Rectal smooth muscle tissue (tissue), 1 donor: Measurements from ENCODE around the gene ENG.
"Not testable (repeated sequence)": the region's sequence is repeated elsewhere in the genome, so short reads cannot be mapped to it uniquely, and the experiment has no call there.

Experiments used
- H3K27ac ChIP-seq: one replicate; pipeline ENCODE4 v1.7.0; 2013; ENCODE audit warnings: low read depth, low read length, inconsistent platforms
- H3K27me3 ChIP-seq: one replicate; pipeline ENCODE4 v1.7.0; 2013; ENCODE audit warnings: low read length; ENCODE audit not compliant: control insufficient read depth, insufficient read depth
- H3K36me3 ChIP-seq: one replicate; pipeline ENCODE4 v1.7.0; 2013; ENCODE audit warnings: low read length; ENCODE audit not compliant: control insufficient read depth, insufficient read depth
- H3K4me1 ChIP-seq: one replicate; pipeline ENCODE4 v1.7.0; 2013; ENCODE audit warnings: low read length; ENCODE audit not compliant: control insufficient read depth, insufficient read depth
- H3K4me3 ChIP-seq: one replicate; pipeline ENCODE4 v1.7.0; 2013; ENCODE audit warnings: low read length
- H3K9ac ChIP-seq: one replicate; pipeline ENCODE4 v1.7.0; 2013; ENCODE audit warnings: low read length

ENG gene

GRCh38 chr9:127841087-127841835, 13.2 kb downstream of the ENG start:
- H3K9ac ChIP-seq = no peak overlapping the region
- H3K27ac ChIP-seq = no peak overlapping the region
- no peak overlapping the region for H3K4me3 ChIP-seq
- no peaks in the 10 kb centered on the region for H3K27me3 ChIP-seq
- no peaks in the 10 kb centered on the region for H3K36me3 ChIP-seq
- H3K4me1 ChIP-seq = peaks cover 10% of the 10 kb centered on the region

GRCh38 chr9:127838375-127839078, 15.9 kb downstream of the ENG start:
- H3K27ac ChIP-seq = peak overlapping the region; percentile 76
- H3K9ac ChIP-seq = no peak overlapping the region
- no peak overlapping the region for H3K4me3 ChIP-seq
- H3K4me1 ChIP-seq = peaks cover 12% of the 10 kb centered on the region
- no peaks in the 10 kb centered on the region for H3K36me3 ChIP-seq
- H3K27me3 ChIP-seq = no peaks in the 10 kb centered on the region

GRCh38 chr9:127837346-127837745, 17.1 kb downstream of the ENG start:
- Histone ChIP-seq H3K27ac (no peak overlapping the region), H3K36me3 (no peaks in the 10 kb centered on the region), H3K4me3 (no peak overlapping the region), H3K9ac (no peak overlapping the region), H3K27me3 (no peaks in the 10 kb centered on the region), H3K4me1 (peaks cover 12% of the 10 kb centered on the region)

GRCh38 chr9:127836561-127836960, 17.9 kb downstream of the ENG start:
- Histone ChIP-seq H3K4me3 (peak overlapping the region; percentile 21), H3K9ac (peak overlapping the region; percentile 21), H3K27ac (peak overlapping the region; percentile 73), H3K4me1 (peaks cover 12% of the 10 kb centered on the region)
- H3K36me3 ChIP-seq, H3K27me3 ChIP-seq: not testable (repeated sequence)

GRCh38 chr9:127835991-127836516, 18.4 kb downstream of the ENG start:
- Histone ChIP-seq H3K27ac (peak overlapping the region; percentile 73), H3K36me3 (no peaks in the 10 kb centered on the region), H3K27me3 (no peaks in the 10 kb centered on the region), H3K4me3 (peak overlapping the region; percentile 15), H3K9ac (peak overlapping the region; percentile 21), H3K4me1 (peaks cover 12% of the 10 kb centered on the region)

GRCh38 chr9:127833555-127833954, 20.9 kb downstream of the ENG start:
- Histone ChIP-seq H3K4me3 (no peak overlapping the region), H3K27ac (no peak overlapping the region), H3K4me1 (peaks cover 12% of the 10 kb centered on the region), H3K36me3 (no peaks in the 10 kb centered on the region), H3K27me3 (no peaks in the 10 kb centered on the region), H3K9ac (no peak overlapping the region)

GRCh38 chr9:127832248-127832647, 22.2 kb downstream of the ENG start:
- Histone ChIP-seq H3K4me3 (no peak overlapping the region), H3K27ac (no peak overlapping the region)

GRCh38 chr9:127829205-127829906, 25.1 kb downstream of the ENG start:
- Histone ChIP-seq H3K4me1 (no peaks in the 10 kb centered on the region), H3K27ac (no peak overlapping the region), H3K9ac (no peak overlapping the region), H3K4me3 (no peak overlapping the region), H3K36me3 (no peaks in the 10 kb centered on the region), H3K27me3 (no peaks in the 10 kb centered on the region)

More at GRCh38 chr9:127832248-127832647, 22.2 kb downstream of the ENG start:
- Histone ChIP-seq H3K27me3 (no peaks in the 10 kb centered on the region), H3K36me3 (no peaks in the 10 kb centered on the region), H3K9ac (no peak overlapping the region), H3K4me1 (peaks cover 6% of the 10 kb centered on the region)

- Histone ChIP-seq H3K36me3 (peaks cover 4% of the 10 kb centered on the region), H3K4me3 (peak overlapping the region; percentile 49), H3K4me1 (no peaks in the 10 kb centered on the region), H3K9ac (no peak overlapping the region), H3K27me3 (no peaks in the 10 kb centered on the region), H3K27ac (peak overlapping the region; percentile 79)
Observed at GRCh38 chr9:127828262-127829031, 26.0 kb downstream of the ENG start.

GRCh38 chr9:127826253-127826913, 28.1 kb downstream of the ENG start:
- Histone ChIP-seq H3K27me3 (no peaks in the 10 kb centered on the region), H3K36me3 (peaks cover 4% of the 10 kb centered on the region), H3K9ac (no peak overlapping the region), H3K4me1 (no peaks in the 10 kb centered on the region), H3K27ac (no peak overlapping the region), H3K4me3 (no peak overlapping the region)

GRCh38 chr9:127825319-127826051, 29.0 kb downstream of the ENG start:
- Histone ChIP-seq H3K36me3 (peaks cover 4% of the 10 kb centered on the region), H3K27ac (no peak overlapping the region), H3K4me1 (no peaks in the 10 kb centered on the region), H3K27me3 (no peaks in the 10 kb centered on the region), H3K4me3 (no peak overlapping the region), H3K9ac (no peak overlapping the region)
